WI38 (cell line): Measurements from ENCODE around the gene GPRC5D.

Experiments used
- H3K4me3 ChIP-seq: 2 replicates; pipeline ENCODE4 v1.5.1; 2011; ENCODE audit warnings: low read depth, mild to moderate bottlenecking, control low read depth, low read length
- CTCF ChIP-seq: IDR thresholded peaks from 2 replicates; pipeline ENCODE4 v1.5.1; 2012; ENCODE audit warnings: low read depth, mild to moderate bottlenecking, control low read depth, low read length

Gene GPRC5D

GRCh38 chr12:12946686-12947355 lies 5.1 kb downstream of the GPRC5D start:
- no peak overlapping the region for H3K4me3 ChIP-seq
- TF ChIP-seq CTCF, result no peak

DNA sequence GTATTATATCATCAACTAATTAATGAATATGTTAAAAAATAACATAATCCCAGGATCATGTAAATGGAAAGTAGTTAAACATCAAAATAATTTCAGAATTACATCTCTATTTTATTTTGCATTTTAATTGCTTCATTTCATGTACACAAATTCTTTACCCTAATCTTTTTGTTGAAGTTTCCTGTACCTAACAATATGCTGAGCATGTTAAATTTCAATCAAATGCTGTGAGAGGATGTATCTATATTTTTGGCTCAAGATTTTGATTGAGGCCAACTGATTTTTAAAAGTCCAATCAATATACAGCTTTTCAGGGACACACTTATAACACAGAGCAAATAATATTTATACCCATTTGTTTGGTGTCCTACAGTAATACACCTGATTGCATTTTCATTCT lies 6.4 kb downstream of the GPRC5D start:
- H3K4me3 ChIP-seq, result no peak overlapping the region
- TF ChIP-seq CTCF, result no peak

DNA sequence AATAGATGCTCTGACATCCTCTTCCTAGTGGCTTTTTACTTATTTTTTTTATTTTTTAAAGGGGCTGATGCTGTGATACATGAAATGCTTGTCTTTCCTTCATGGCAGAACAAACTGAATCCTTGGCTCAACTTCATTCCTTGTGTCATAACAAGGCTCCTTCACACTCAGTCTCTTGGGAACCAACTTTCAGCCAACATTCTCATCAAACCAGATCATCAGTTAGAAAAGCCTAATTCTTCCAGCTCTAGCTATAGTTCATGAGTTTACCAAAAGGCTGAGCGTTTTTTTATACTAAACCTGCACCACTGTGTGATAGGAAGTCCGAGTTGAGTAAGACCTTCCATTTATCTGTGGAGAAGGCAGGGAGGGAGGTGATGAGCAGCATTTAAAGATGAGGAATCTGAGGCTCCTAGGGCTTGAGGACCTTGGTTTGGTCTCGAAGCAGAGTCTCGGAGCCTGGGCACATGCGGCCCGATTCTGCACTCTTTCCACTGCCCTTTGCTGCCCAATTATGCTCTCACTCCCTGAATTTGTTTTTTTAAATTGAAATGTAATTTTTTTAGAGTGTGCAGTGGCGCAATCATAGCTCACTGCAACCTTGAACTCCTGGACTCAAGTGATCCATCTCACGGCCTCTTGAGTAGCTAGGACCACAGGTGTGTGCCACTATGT lies 8.2 kb downstream of the GPRC5D start:
- H3K4me3 ChIP-seq, result no peak overlapping the region
- no peak for TF ChIP-seq CTCF

GRCh38 chr12:12941450-12942350 lies 10.3 kb downstream of the GPRC5D start:
- H3K4me3 ChIP-seq, result no peak overlapping the region
- TF ChIP-seq CTCF, result no peak

DNA sequence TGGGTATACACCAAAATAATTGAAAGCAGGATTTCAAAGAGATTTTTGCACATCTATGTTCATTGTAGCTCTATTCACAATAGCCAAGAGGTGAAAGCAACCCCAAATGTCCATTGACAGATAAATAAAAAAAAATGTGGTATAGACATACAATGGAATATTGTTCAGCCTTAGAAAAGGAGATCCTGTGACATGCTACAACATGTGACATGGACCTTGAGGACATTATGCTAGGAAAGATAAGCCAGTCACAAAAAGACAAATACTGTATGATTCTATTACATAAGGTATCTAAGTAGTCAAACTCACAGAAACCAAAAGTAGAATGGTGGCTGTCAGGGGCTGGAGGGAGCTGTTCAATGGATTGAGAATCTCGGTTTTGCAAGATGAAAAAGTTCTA lies 12.1 kb downstream of the GPRC5D start:
- H3K4me3 ChIP-seq, result no peak overlapping the region
- TF ChIP-seq CTCF, result no peak

DNA sequence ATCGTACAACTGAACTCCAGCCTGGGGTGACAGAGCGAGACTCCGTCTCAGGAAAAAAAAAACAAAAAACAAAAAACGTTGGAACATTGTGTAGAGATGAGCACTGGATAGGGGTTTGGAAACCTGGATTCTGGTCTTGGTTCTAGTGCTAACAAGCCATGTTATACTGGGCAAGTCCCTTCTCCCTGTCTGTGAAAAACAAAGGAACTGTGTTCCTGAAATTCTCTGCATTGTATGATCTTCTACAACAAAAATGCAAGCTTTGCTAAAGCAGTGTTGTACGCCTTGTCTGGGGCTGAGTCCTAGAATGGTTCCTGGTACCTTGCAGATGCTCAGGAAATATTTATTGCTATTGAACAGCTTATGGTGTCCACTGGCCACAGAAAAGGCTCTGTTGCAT lies 13.4 kb downstream of the GPRC5D start:
- no peak overlapping the region for H3K4me3 ChIP-seq
- no peak for TF ChIP-seq CTCF
